Adrenal gland (tissue), 5 donors: ENCODE measurements around the gene USP17L21.
"Not testable (repeated sequence)": the region's sequence is repeated elsewhere in the genome, so short reads cannot be mapped to it uniquely, and the experiment has no call there.

Source experiments
- CTCF ChIP-seq, 6 experiments: fragments of 450-650 bp in 4 of 6; fragments of 200-600 bp in 2 of 6; sonication (generic) in 1 of 6; IDR thresholded peaks; 1 replicate in 5 of 6; 2 replicates in 1 of 6; pipeline versions ENCODE4 v1.5.1 to v1.8.0; 2016 to 2021; ENCODE audit warnings: antibody characterized with exemption in 6 of 6, mild to moderate bottlenecking in 2 of 6, moderate library complexity in 1 of 6
- POLR2A ChIP-seq, 2 donors: fragments of 450-650 bp; IDR thresholded peaks; one replicate each; pipeline ENCODE4 v1.6.1; 2017; ENCODE audit warnings: antibody characterized with exemption in 2 of 2, mild to moderate bottlenecking in 2 of 2, moderate library complexity in 1 of 2
- donor health status: DM: no; HTN: no; CAD: no.

- TF ChIP-seq CTCF, POLR2A (IDR thresholded peaks at IDR 0.05): not testable (repeated sequence)
Measured at GRCh38 chr4:9253078-9253477, 9.6 kb upstream of the USP17L21 start, which contains the start of gene USP17L19.
